Neural progenitor cell (in vitro differentiated cells): ENCODE results near the gene TMEM208.

Experiments used
- CTCF ChIP-seq: fragments of 200-600 bp; sonication (generic); IDR thresholded peaks from 2 replicates; pipeline ENCODE4 v1.5.1; 2017; ENCODE audit warnings: antibody characterized with exemption, mild to moderate bottlenecking
- EZH2 ChIP-seq: fragments of 200-600 bp; sonication (generic); IDR thresholded peaks from 2 replicates; pipeline ENCODE4 v1.6.1; 2017; ENCODE audit warnings: antibody characterized with exemption, mild to moderate bottlenecking, moderate library complexity
- EZH2phosphoT487 ChIP-seq: fragments of 200-600 bp; sonication (generic); IDR thresholded peaks from 2 replicates; pipeline ENCODE4 v1.6.1; 2017; ENCODE audit warnings: antibody characterized with exemption

DNA sequence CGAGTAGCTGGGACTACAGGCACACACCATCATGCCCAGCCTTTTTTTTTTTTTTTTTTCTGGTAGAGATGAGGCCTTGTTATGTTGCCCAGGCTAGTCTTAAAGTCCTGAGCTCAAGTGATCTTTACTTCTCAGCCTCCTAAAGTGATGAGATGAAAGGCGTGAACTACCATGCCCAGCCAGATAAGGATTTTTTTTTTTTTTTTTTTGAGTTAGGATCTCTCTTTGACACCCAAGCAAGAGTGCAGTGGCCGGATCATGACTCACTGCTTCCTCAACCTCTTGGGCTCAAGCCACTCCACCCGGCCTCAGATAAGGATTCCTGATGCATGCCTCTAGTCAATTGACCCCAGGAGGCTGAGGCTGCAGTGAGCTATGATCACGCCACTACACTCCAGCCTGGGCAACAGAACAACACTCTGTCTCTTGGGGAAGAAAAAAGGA, 41.2 kb downstream of the TMEM208 start:
- no peak for TF ChIP-seq EZH2
- no peak for TF ChIP-seq CTCF
- TF ChIP-seq EZH2phosphoT487, result no peak
